Measurements from ENCODE around the gene PDE4B. TPM values are rescaled to one million over a fixed set of nuclear protein-coding genes. Genes with fewer than 3 reads are reported as not detected.

PDE4B gene
- total RNA-seq, 1 donor from 2014 or later, result 0.57 TPM

DNA sequence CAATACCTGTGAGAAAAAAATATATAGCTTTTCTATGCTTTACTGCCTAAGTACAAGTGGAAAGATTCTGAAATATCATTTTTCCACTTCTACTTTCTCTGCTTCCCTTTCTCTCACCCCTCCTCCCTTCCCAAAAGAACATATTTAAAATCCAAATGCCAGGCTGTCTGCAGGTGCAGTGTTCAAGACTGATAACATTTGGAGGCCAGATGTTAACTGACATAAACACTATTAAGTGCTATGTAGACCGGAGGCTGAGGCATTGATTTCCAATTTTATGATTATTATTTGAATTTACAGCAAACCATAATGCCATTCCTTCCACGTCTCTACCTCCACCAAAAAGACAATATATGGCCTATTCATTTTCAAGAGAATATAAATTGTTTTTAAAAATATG, 444.3 kb downstream of the PDE4B start:
- Mint-ChIP-seq H3K27me3 (ENCODE audit: low read depth) (no peaks in the 10 kb centered on the region), H3K36me3 (ENCODE audit: low read depth) (no peaks in the 10 kb centered on the region), H3K4me1 (ENCODE audit: low read depth) (peaks cover 16% of the 10 kb centered on the region), H3K4me3 (ENCODE audit: unreplicated experiment) (no peak overlapping the region), H3K9me3 (ENCODE audit: low read depth) (no peaks in the 10 kb centered on the region), H3K27ac (ENCODE audit: unreplicated experiment) (no peak overlapping the region)
- TF ChIP-seq, protein P1, sequence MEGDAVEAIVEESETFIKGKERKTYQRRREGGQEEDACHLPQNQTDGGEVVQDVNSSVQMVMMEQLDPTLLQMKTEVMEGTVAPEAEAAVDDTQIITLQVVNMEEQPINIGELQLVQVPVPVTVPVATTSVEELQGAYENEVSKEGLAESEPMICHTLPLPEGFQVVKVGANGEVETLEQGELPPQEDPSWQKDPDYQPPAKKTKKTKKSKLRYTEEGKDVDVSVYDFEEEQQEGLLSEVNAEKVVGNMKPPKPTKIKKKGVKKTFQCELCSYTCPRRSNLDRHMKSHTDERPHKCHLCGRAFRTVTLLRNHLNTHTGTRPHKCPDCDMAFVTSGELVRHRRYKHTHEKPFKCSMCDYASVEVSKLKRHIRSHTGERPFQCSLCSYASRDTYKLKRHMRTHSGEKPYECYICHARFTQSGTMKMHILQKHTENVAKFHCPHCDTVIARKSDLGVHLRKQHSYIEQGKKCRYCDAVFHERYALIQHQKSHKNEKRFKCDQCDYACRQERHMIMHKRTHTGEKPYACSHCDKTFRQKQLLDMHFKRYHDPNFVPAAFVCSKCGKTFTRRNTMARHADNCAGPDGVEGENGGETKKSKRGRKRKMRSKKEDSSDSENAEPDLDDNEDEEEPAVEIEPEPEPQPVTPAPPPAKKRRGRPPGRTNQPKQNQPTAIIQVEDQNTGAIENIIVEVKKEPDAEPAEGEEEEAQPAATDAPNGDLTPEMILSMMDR (IDR thresholded peaks at IDR 0.05), result no peak
- DNase-seq (ENCODE audit: low spot score), result no peak

DNA sequence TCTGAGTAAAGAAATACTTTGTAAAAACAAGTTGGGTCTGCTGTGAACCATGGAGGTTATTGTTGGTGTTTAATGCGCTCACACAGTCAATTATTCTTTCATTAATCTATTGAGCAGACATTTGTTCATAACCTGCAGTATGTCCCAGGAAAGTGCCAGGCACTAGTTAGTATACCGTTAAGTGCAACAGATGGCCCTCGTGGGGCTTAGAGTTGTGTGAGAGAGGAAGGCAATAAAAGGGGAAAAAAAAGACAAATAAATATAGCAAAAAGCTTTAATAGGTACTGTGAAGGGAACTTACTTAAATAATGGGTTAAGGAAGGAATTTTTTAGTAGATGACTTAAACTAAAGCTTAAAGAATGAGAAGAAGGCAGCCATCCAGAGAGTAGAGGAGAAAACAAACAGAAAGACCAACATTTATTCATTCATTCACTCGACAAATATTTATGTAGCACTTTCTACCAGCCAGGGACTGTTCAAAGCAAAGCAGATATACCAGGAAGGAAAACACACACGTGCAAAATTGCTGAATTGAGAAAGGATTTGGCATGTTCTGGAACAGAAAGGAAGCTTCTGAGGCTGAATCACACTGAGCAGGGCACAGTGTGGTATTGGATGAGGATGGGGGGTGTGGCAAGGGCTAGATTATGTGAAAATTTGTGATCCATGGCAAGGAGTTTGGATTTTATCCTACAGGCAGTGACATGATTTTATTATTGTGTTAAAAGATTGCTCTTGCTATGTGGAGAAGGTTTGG, 445.2 kb downstream of the PDE4B start:
- Mint-ChIP-seq H3K36me3 (ENCODE audit: low read depth) (no peaks in the 10 kb centered on the region), H3K27ac (ENCODE audit: unreplicated experiment) (no peak overlapping the region), H3K4me3 (ENCODE audit: unreplicated experiment) (no peak overlapping the region), H3K9me3 (ENCODE audit: low read depth) (no peaks in the 10 kb centered on the region), H3K4me1 (ENCODE audit: low read depth) (peaks cover 16% of the 10 kb centered on the region), H3K27me3 (ENCODE audit: low read depth) (no peaks in the 10 kb centered on the region)
- TF ChIP-seq, protein P1 (IDR thresholded peaks at IDR 0.05), result no peak
- no peak for DNase-seq (ENCODE audit: low spot score)

DNA sequence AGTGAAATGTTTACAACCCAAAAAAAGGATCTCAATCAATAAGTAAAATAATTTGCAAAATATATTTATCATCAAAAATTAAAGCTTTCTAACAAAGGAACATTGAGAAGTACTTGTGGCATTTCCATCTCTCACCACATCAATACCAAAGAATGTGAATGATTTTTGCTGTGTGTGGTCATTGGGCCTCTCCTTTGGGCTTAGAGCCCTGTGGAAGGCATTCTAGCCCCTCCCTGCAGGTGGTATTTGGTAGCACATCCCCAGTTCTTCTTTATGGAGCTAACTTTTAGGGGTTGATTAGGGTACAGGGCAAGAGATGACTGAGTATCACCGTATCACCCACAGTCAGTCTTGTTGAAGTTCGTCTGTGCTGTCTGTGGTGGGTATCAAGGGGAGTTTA, 447.1 kb downstream of the PDE4B start:
- Mint-ChIP-seq H3K4me1 (ENCODE audit: low read depth) (peaks cover 16% of the 10 kb centered on the region), H3K27me3 (ENCODE audit: low read depth) (no peaks in the 10 kb centered on the region), H3K27ac (ENCODE audit: unreplicated experiment) (no peak overlapping the region), H3K4me3 (ENCODE audit: unreplicated experiment) (no peak overlapping the region), H3K36me3 (ENCODE audit: low read depth) (no peaks in the 10 kb centered on the region), H3K9me3 (ENCODE audit: low read depth) (no peaks in the 10 kb centered on the region)
- DNase-seq (ENCODE audit: low spot score), result no peak
- TF ChIP-seq, protein P1 (IDR thresholded peaks at IDR 0.05), result no peak

DNA sequence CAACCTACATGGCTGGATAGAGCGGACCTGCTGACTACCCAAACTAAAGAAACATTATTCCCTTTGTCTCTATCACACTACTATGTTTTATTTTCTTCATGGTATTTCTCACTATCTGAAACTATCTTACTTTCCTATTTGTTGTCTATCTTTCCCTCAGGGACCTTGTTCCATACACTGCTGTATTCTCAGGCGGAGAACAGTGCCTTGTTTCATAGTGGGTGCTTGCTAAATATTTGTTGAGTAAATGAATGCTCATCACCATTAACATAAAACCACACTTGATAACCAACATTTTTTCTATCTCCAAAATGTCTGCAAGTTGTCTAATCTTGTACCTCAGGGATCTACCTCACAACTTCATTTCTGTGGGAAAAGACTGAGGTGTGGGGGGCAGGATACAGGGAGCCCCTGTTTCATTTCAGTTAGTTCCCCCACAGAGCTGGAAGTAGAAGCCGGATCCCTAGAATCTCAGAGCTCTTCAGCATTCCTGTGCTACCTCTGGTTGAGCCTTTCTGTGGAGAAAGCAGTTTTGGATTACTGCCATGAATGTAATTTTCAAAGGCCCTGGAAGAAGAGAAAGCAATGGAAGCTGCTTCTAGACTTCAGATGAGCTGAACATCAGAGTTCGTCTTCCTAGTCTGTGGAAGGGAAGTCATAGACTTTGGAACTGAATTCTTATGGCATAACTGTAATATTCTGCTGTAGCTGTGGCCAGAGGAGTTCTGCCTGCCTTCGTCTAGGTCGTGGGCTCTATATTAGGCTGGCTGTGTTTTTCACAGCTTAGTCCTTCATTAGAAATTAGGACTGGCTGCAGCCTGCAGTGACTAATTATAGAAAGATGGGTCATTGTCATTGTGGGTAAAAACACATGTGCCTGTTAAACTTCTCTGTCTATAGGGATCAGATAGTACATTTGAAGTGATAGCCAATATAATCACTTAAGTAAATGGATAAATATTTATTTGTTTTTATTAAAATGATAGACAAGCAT, 448.1 kb downstream of the PDE4B start:
- H3K36me3 Mint-ChIP-seq (ENCODE audit: low read depth), result no peaks in the 10 kb centered on the region
- H3K27me3 Mint-ChIP-seq (ENCODE audit: low read depth), result no peaks in the 10 kb centered on the region
- peaks cover 16% of the 10 kb centered on the region for H3K4me1 Mint-ChIP-seq (ENCODE audit: low read depth)
- no peaks in the 10 kb centered on the region for H3K9me3 Mint-ChIP-seq (ENCODE audit: low read depth)
- no peak for DNase-seq (ENCODE audit: low spot score)
- no peak overlapping the region for H3K27ac Mint-ChIP-seq (ENCODE audit: unreplicated experiment)
- H3K4me3 Mint-ChIP-seq (ENCODE audit: unreplicated experiment), result no peak overlapping the region
- TF ChIP-seq, protein P1 (IDR thresholded peaks at IDR 0.05), result no peak
